K562 (cell line): ENCODE results near the gene TRUB2. TPM values are rescaled to one million over a fixed set of nuclear protein-coding genes. Genes with fewer than 3 reads are reported as not detected.
A peak's percentile ranks its signal among the peaks of the same experiment; 100 is the strongest.

Source experiments
- AFF4 ChIP-seq: sonication (generic); formaldehyde crosslinking; IDR thresholded peaks from 2 replicates; pipeline ENCODE4 v1.8.0; 2023; ENCODE audit warnings: mild to moderate bottlenecking, missing genetic modification reagents
- ESRRB ChIP-seq: fragments of 250-450 bp; sonication (Bioruptor Pico); IDR thresholded peaks from 2 replicates; pipeline ENCODE4 v1.5.0; 2020; ENCODE audit warnings: mild to moderate bottlenecking, moderate library complexity, borderline replicate concordance
- ETS1 ChIP-seq: conservative IDR thresholded peaks from 2 replicates; pipeline ENCODE4 v1.6.1; 2011; ENCODE audit warnings: low read depth, mild to moderate bottlenecking, low read length; ENCODE audit not compliant: control insufficient read depth
- FOXM1 ChIP-seq, 2 experiments: fragments of 450-650 bp in 1 of 2; sonication (generic) in 1 of 2; formaldehyde crosslinking in 1 of 2; IDR thresholded peaks; 2 replicates each; pipeline versions ENCODE4 v1.6.1 to v1.9.0; 2017 to 2022; ENCODE audit warnings: low read depth in 2 of 2, mild to moderate bottlenecking in 2 of 2, missing genetic modification reagents in 1 of 2, moderate library complexity in 1 of 2
- HDAC1 ChIP-seq, 2 experiments: fragments of 450-650 bp; IDR thresholded peaks; 2 replicates each; pipeline ENCODE4 v1.6.1; 2016 to 2017; ENCODE audit warnings: inconsistent platforms in 1 of 2, mild to moderate bottlenecking in 1 of 2, moderate library complexity in 1 of 2
- HLTF ChIP-seq: fragments of 450-650 bp; IDR thresholded peaks from 2 replicates; pipeline ENCODE4 v1.6.1; 2016
- HOMEZ ChIP-seq: fragments of 250-450 bp; sonication (Bioruptor Pico); IDR thresholded peaks from 2 replicates; pipeline ENCODE4 v1.4.0; 2020; ENCODE audit warnings: mild to moderate bottlenecking, moderate library complexity
- KDM1A ChIP-seq, 2 experiments: fragments of 450-650 bp; IDR thresholded peaks; 2 replicates each; pipeline ENCODE4 v1.6.1; 2016; ENCODE audit warnings: mild to moderate bottlenecking in 2 of 2
- MIER1 ChIP-seq: fragments of 450-650 bp; IDR thresholded peaks from 2 replicates; pipeline ENCODE4 v1.6.1; 2016; ENCODE audit warnings: antibody characterized with exemption, mild to moderate bottlenecking, low read depth
- MXI1 ChIP-seq: IDR thresholded peaks from 2 replicates; pipeline ENCODE4 v1.6.1; 2011; ENCODE audit warnings: low read depth, mild to moderate bottlenecking, improper control_type of control experiment, low read length
- RHOXF2B ChIP-seq: fragments of 250-450 bp; sonication (Bioruptor Pico); conservative IDR thresholded peaks from 2 replicates; pipeline ENCODE4 v1.5.1; 2021
- SNRNP70 ChIP-seq: fragments of 200-400 bp; formaldehyde crosslinking; optimal IDR thresholded peaks from 2 replicates; pipeline ENCODE3; 2017; ENCODE audit warnings: low read depth, low read length
- TCF7 ChIP-seq: sonication (generic); IDR thresholded peaks from 2 replicates; pipeline ENCODE4 v1.6.1; 2016; ENCODE audit warnings: antibody characterized with exemption, borderline replicate concordance
- TRIM28 ChIP-seq: fragments of 450-650 bp; IDR thresholded peaks from 2 replicates; pipeline ENCODE4 v1.6.1; 2017
- ZBTB26 ChIP-seq: fragments of 450-650 bp; formaldehyde crosslinking; IDR thresholded peaks from 2 replicates; pipeline ENCODE4 v1.4.0; 2022; ENCODE audit warnings: missing genetic modification characterization
- ZC3H4 ChIP-seq: sonication (generic); formaldehyde crosslinking; IDR thresholded peaks from 2 replicates; pipeline ENCODE4 v1.9.0; 2021; ENCODE audit warnings: missing genetic modification reagents, borderline replicate concordance
- ZFP30 ChIP-seq: fragments of 250-450 bp; sonication (Bioruptor Pico); IDR thresholded peaks from 2 replicates; pipeline ENCODE4 v1.8.0; 2022; ENCODE audit warnings: moderate library complexity, mild to moderate bottlenecking, inconsistent platforms, borderline replicate concordance
- ZNF23 ChIP-seq: fragments of 250-450 bp; sonication (Bioruptor Pico); IDR thresholded peaks from 2 replicates; pipeline ENCODE4 v1.4.0; 2020; ENCODE audit warnings: mild to moderate bottlenecking
- ZNF431 ChIP-seq: sonication (generic); formaldehyde crosslinking; IDR thresholded peaks from 2 replicates; pipeline ENCODE4 v1.8.0; 2022; ENCODE audit warnings: mild to moderate bottlenecking, missing genetic modification reagents
- ZNF699 ChIP-seq: fragments of 250-450 bp; sonication (Bioruptor Pico); IDR thresholded peaks from 2 replicates; pipeline ENCODE4 v1.8.0; 2021; ENCODE audit warnings: mild to moderate bottlenecking, moderate library complexity; ENCODE audit not compliant: insufficient replicate concordance
- ZNF766 ChIP-seq: fragments of 200-800 bp; sonication (Bioruptor generic); conservative IDR thresholded peaks from 2 replicates; pipeline ENCODE4 v1.6.1; 2016; ENCODE audit warnings: missing genetic modification characterization, missing compliant biosample characterization
- polyA plus RNA-seq, 8 experiments: library from polyadenylated mRNA; depleted of rRNA in 4 of 8; stranded (reverse) in 5 of 8; unstranded in 3 of 8; fragments of >200 nt; fragmentation: Nextera tagmentation in 2 of 8; fragmentation: Illumina TruSeq in 1 of 8; extraction: Ambion mirVana in 2 of 8; extraction: Trizol in 1 of 8; gene quantifications; 2 replicates each; pipeline versions ENCODE4 v1.2.1 to v1.2.3, GENCODE V29; 2011 to 2014; ENCODE audit warnings: inconsistent platforms in 1 of 8, missing spikeins in 1 of 8
- total RNA-seq, 7 experiments: library from RNA; depleted of rRNA in 6 of 7; stranded (reverse); fragments of >200 nt in 6 of 7; fragmentation: Illumina TruSeq in 2 of 7; extraction: Trizol in 2 of 7; gene quantifications; 2 replicates each; pipeline versions ENCODE4 v1.2.1 to v1.2.3, GENCODE V29; 2011 to 2021; ENCODE audit warnings: low replicate concordance in 1 of 7

Gene TRUB2
- total and polyA plus RNA-seq, 9 of the 15 experiments (the other 6 are each of a cell fraction or from before 2014, with no cell fraction given), result 9.3 to 110 (median 63.0) TPM

GRCh38 chr9:128322404-128323211, at the start of gene TRUB2, which contains the start of gene COQ4 (continued):
- TF ChIP-seq MIER1 (no peak), SNRNP70 (no peak), KDM1A (IDR thresholded peaks at IDR 0.05) (no peak), TRIM28 (no peak), ESRRB (CRISPR knock-in tag) (no peak), AFF4 (no peak), MXI1 (peak; percentile 100), ZBTB26 (CRISPR knock-in tag) (peak; percentile 90; the same call in 1 of the 2 replicates), TCF7 (no peak), HOMEZ (peak; percentile 78; the same call in 1 of the 2 replicates), FOXM1 (IDR thresholded peaks at IDR 0.05; ENCODE audit: low read depth) (no peak), FOXM1 (CRISPR knock-in tag; IDR thresholded peaks at IDR 0.05; ENCODE audit: low read depth) (no peak), RHOXF2B (CRISPR knock-in tag) (peak; percentile 95; the same call in 1 of the 2 replicates), ZNF699 (CRISPR knock-in tag) (no peak), HLTF (no peak), ZNF766 (CRISPR knock-in tag) (no peak), HDAC1 (IDR thresholded peaks at IDR 0.05) (no peak), ZNF431 (CRISPR knock-in tag) (no peak), ZC3H4 (no peak), ETS1 (no peak), ZFP30 (no peak), ZNF23 (CRISPR knock-in tag) (no peak)
